H1 (cell line): ENCODE results near the gene PI4KA. TPM values are rescaled to one million over a fixed set of nuclear protein-coding genes. Genes with fewer than 3 reads are reported as not detected.

ENCODE experiments used
- CTCF ChIA-PET: fragments of 300-600 bp; sonication (Branson Sonifier 250); formaldehyde crosslinking; loops from one replicate; lab custom pipeline; 2021; ENCODE audit not compliant: partially characterized antibody; lab: Charles Lee
- POLR2A ChIA-PET: fragments of 300-600 bp; sonication (Branson Sonifier 250); formaldehyde crosslinking; loops from one replicate; lab custom pipeline; 2021; ENCODE audit warnings: inconsistent platforms; ENCODE audit not compliant: partially characterized antibody; lab: Charles Lee
- DNase-seq, 2 experiments: peaks; one replicate each; pipeline versions ENCODE4 v3.0.0 to v3.0.0-alpha.2; 2010 to 2022; ENCODE audit warnings: low spot score in 2 of 2, low read depth in 1 of 2, mixed read lengths in 1 of 2
- FAIRE-seq: peaks from 2 replicates; lab custom pipeline; 2011; peaks lifted over from hg19 to GRCh38; lab: Jason Lieb, UNC
- H2AFZ ChIP-seq: 2 replicates; pipeline ENCODE4 v1.8.1; 2012; ENCODE audit warnings: low read length, inconsistent platforms
- H2AK5ac ChIP-seq: 2 replicates; pipeline ENCODE4 v1.6.1; 2013; ENCODE audit warnings: low read depth, low read length
- H2BK120ac ChIP-seq: replicated peaks from 2 replicates; pipeline ENCODE3; 2013; ENCODE audit warnings: low read depth, low read length, inconsistent platforms
- H2BK12ac ChIP-seq: 2 replicates; pipeline ENCODE4 v1.6.1; 2013; ENCODE audit warnings: low read depth, low read length
- H2BK15ac ChIP-seq: 2 replicates; pipeline ENCODE4 v1.6.1; 2013; ENCODE audit warnings: low read length
- H2BK20ac ChIP-seq: 2 replicates; pipeline ENCODE4 v1.6.1; 2013; ENCODE audit warnings: low read length
- H2BK5ac ChIP-seq: 2 replicates; pipeline ENCODE4 v1.6.1; 2013; ENCODE audit warnings: low read depth, low read length
- H3K14ac ChIP-seq: 2 replicates; pipeline ENCODE4 v1.6.1; 2013; ENCODE audit warnings: inconsistent platforms; ENCODE audit not compliant: insufficient read length
- H3K18ac ChIP-seq: 2 replicates; pipeline ENCODE4 v1.6.1; 2013; ENCODE audit warnings: low read length; ENCODE audit errors: extremely low read depth
- H3K23ac ChIP-seq: 2 replicates; pipeline ENCODE4 v1.6.1; 2013; ENCODE audit warnings: inconsistent platforms; ENCODE audit not compliant: insufficient read length
- H3K23me2 ChIP-seq: 2 replicates; pipeline ENCODE4 v1.6.1; 2013; ENCODE audit warnings: low read depth, low read length
- H3K27ac ChIP-seq: 2 replicates; pipeline ENCODE4 v1.6.1; 2011; ENCODE audit warnings: low read depth, low read length, inconsistent platforms
- H3K27me3 ChIP-seq, 4 experiments: replicated peaks in 1 of 4; 1 replicate in 1 of 4; 2 replicates in 3 of 4; pipeline versions ENCODE4 v1.6.1 to v1.8.1; 2011 to 2013; ENCODE audit warnings: low read length in 3 of 4, mild to moderate bottlenecking in 3 of 4, inconsistent platforms in 2 of 4, mixed read lengths in 2 of 4, moderate library complexity in 1 of 4; ENCODE audit not compliant: control insufficient read depth in 3 of 4, insufficient read depth in 3 of 4; ENCODE audit errors: extremely low read depth in 1 of 4
- H3K36me3 ChIP-seq, 4 experiments: 2 replicates each; pipeline versions ENCODE4 v1.6.1 to v1.8.1; 2011 to 2013; ENCODE audit warnings: mild to moderate bottlenecking in 4 of 4, low read length in 3 of 4, moderate library complexity in 2 of 4, control low read depth in 1 of 4, inconsistent platforms in 1 of 4; ENCODE audit not compliant: insufficient read depth in 4 of 4, control insufficient read depth in 2 of 4
- H3K4ac ChIP-seq: replicated peaks from 2 replicates; pipeline ENCODE3; 2013; ENCODE audit warnings: low read length, low read depth, mixed read lengths, inconsistent platforms; ENCODE audit not compliant: insufficient read length
- H3K4me1 ChIP-seq, 4 experiments: replicated peaks in 1 of 4; 1 replicate in 1 of 4; 2 replicates in 3 of 4; pipeline versions ENCODE4 v1.6.1 to v1.8.1; 2011 to 2013; ENCODE audit warnings: low read length in 3 of 4, inconsistent platforms in 2 of 4, mixed read lengths in 1 of 4; ENCODE audit not compliant: insufficient read depth in 4 of 4, control insufficient read depth in 3 of 4
- H3K4me2 ChIP-seq, 2 experiments: 2 replicates each; pipeline versions ENCODE4 v1.6.1 to v1.8.1; 2011 to 2013; ENCODE audit warnings: low read depth in 2 of 2, low read length in 2 of 2, control low read depth in 1 of 2, inconsistent platforms in 1 of 2, mild to moderate bottlenecking in 1 of 2; ENCODE audit not compliant: insufficient read depth in 1 of 2
- H3K4me3 ChIP-seq, 4 experiments: fragments of 200-600, 300-600 bp in 1 of 4; sonication (generic), shearing (Covaris generic), sonication (Bioruptor Twin) in 1 of 4; 2 replicates each; pipeline versions ENCODE4 v1.5.1 to v1.8.1; 2011 to 2016; ENCODE audit warnings: low read length in 4 of 4, low read depth in 3 of 4, control low read depth in 2 of 4, inconsistent platforms in 2 of 4, mild to moderate bottlenecking in 2 of 4, mixed read lengths in 1 of 4, moderate library complexity in 1 of 4; ENCODE audit not compliant: insufficient read depth in 2 of 4; ENCODE audit errors: extremely low read depth in 1 of 4
- H3K56ac ChIP-seq: replicated peaks from 2 replicates; pipeline ENCODE3; 2013; ENCODE audit warnings: low read depth, mild to moderate bottlenecking, mixed read lengths, low read length, inconsistent platforms; ENCODE audit not compliant: insufficient read length
- H3K79me1 ChIP-seq: 2 replicates; pipeline ENCODE4 v1.6.1; 2013; ENCODE audit warnings: low read depth, low read length, control low read depth
- H3K79me2 ChIP-seq, 2 experiments: 2 replicates each; pipeline versions ENCODE4 v1.6.1 to v1.8.1; 2012 to 2013; ENCODE audit warnings: low read length in 2 of 2, mild to moderate bottlenecking in 2 of 2, inconsistent platforms in 1 of 2; ENCODE audit not compliant: insufficient read depth in 2 of 2, control insufficient read depth in 1 of 2
- H3K9ac ChIP-seq, 4 experiments: replicated peaks in 1 of 4; 1 replicate in 1 of 4; 2 replicates in 3 of 4; pipeline versions ENCODE4 v1.6.1 to v1.8.1; 2011 to 2013; ENCODE audit warnings: low read depth in 3 of 4, low read length in 3 of 4, control low read depth in 2 of 4, mild to moderate bottlenecking in 2 of 4, moderate library complexity in 2 of 4, inconsistent platforms in 1 of 4; ENCODE audit errors: extremely low read depth in 1 of 4
- H3K9me3 ChIP-seq, 2 experiments: 2 replicates each; pipeline versions ENCODE4 v1.6.1 to v1.8.1; 2012 to 2013; ENCODE audit warnings: mild to moderate bottlenecking in 2 of 2, moderate library complexity in 2 of 2, control low read depth in 1 of 2, inconsistent platforms in 1 of 2, low read depth in 1 of 2, low read length in 1 of 2, mixed read lengths in 1 of 2; ENCODE audit not compliant: insufficient read depth in 2 of 2
- H4K20me1 ChIP-seq, 2 experiments: replicated peaks in 1 of 2; 2 replicates each; pipeline versions ENCODE3 to v1.8.1; 2011 to 2013; ENCODE audit warnings: inconsistent platforms in 2 of 2, low read length in 2 of 2, mild to moderate bottlenecking in 1 of 2; ENCODE audit not compliant: insufficient read depth in 2 of 2, control insufficient read depth in 1 of 2
- H4K5ac ChIP-seq: 2 replicates; pipeline ENCODE4 v1.6.1; 2013; ENCODE audit warnings: low read length, low read depth, mixed read lengths, inconsistent platforms; ENCODE audit not compliant: insufficient read length
- H4K8ac ChIP-seq: 2 replicates; pipeline ENCODE4 v1.8.0; 2013; ENCODE audit warnings: mild to moderate bottlenecking, moderate library complexity, low read length, inconsistent platforms; ENCODE audit not compliant: insufficient read depth; ENCODE audit errors: extremely low read depth
- H4K91ac ChIP-seq: replicated peaks from 2 replicates; pipeline ENCODE3; 2013; ENCODE audit warnings: low read length, mixed read lengths, inconsistent platforms; ENCODE audit not compliant: insufficient read length
- CREB1 ChIP-seq: IDR thresholded peaks from 2 replicates; pipeline ENCODE4 v1.6.1; 2012; ENCODE audit warnings: inconsistent platforms
- MAFK ChIP-seq: IDR thresholded peaks from 2 replicates; pipeline ENCODE4 v1.6.1; 2012; ENCODE audit warnings: low read depth, mild to moderate bottlenecking, improper control_type of control experiment, low read length
- SP2 ChIP-seq: IDR thresholded peaks from 2 replicates; pipeline ENCODE4 v1.6.1; 2012; ENCODE audit warnings: mild to moderate bottlenecking, low read length, inconsistent platforms
- SP4 ChIP-seq: IDR thresholded peaks from 2 replicates; pipeline ENCODE4 v1.6.1; 2012; ENCODE audit warnings: low read length, inconsistent platforms
- WGBS, 2 experiments: shearing (Covaris generic) in 1 of 2; methylation state at CpG; one replicate each; pipeline versions ENCODE4 v1.1.6 to v1.1.7; 2013 to 2015; ENCODE audit warnings: low lambda C conversion rate in 2 of 2, mixed read lengths in 2 of 2, inconsistent platforms in 1 of 2, low coverage in 1 of 2, missing lambda C conversion rate in 1 of 2; ENCODE audit not compliant: insufficient replicate concordance in 2 of 2, insufficient coverage in 1 of 2, insufficient read length in 1 of 2; ENCODE audit errors: extremely low coverage in 1 of 2, missing lambda C conversion rate in 1 of 2; 5-methylcytosine and 5-hydroxymethylcytosine counted together
- polyA plus RNA-seq, 7 experiments: library from polyadenylated mRNA; depleted of rRNA in 3 of 7; stranded (reverse) in 5 of 7; unstranded in 2 of 7; fragments of >200 nt in 5 of 7; fragments of 200-250 nt in 2 of 7; gene quantifications; 1 replicate in 5 of 7; 2 replicates in 1 of 7; 4 replicates in 1 of 7; pipeline versions ENCODE4 v1.2.1 to v1.2.3, GENCODE V29; 2011 to 2013; ENCODE audit warnings: missing spikeins in 2 of 7, mixed read lengths in 2 of 7
- total RNA-seq: library from RNA; stranded (reverse); fragmentation: NEBNext Ultra II Directional; extraction: Animal tissue kit (Norgen Biotek cat#: 25700); gene quantifications from 2 replicates; pipeline ENCODE4 v1.2.1, GENCODE V29; 2021
- TF ChIP-seq, protein P1 (sequence below): IDR thresholded peaks from 2 replicates; pipeline ENCODE4 v1.6.1; 2011; ENCODE audit warnings: low read depth, mild to moderate bottlenecking, low read length; ENCODE audit not compliant: insufficient read depth

Gene PI4KA
- total and polyA plus RNA-seq, 2 of the 8 experiments (the other 6 are each of a cell fraction or from before 2014, with no cell fraction given): 22.5 to 37.7 TPM

DNA sequence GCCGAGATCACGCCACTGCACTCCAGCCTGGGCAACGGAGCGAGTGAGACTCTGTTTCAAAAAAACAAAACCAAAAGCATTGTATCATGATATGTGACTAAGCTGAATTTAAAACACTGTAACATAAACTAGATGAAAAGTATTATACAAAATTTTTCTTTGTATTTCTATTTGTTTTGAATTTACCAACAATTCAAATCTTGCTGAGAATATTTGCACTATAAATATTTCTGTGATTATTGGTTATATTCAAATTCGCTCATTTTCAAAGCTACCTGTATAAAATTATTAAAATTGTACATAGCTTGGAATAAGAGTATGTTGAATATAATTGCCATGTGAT is 186.6 kb downstream of the PI4KA start:
- H3K79me2 ChIP-seq: no peaks in the 10 kb centered on the region
- CTCF ChIA-PET: interaction anchor here (0.6 to 1.4 kb wide), 4 partner anchors 33 to 1492 kb away, joined by 3 to 4 read pairs (median 3); no protein-coding TSS in a partner anchor
- no peak for TF ChIP-seq SP4
- TF ChIP-seq MAFK: no peak
- TF ChIP-seq, protein P1, sequence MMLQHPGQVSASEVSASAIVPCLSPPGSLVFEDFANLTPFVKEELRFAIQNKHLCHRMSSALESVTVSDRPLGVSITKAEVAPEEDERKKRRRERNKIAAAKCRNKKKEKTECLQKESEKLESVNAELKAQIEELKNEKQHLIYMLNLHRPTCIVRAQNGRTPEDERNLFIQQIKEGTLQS: no peak
- TF ChIP-seq SP2: no peak
- TF ChIP-seq CREB1: no peak
- FAIRE-seq (no peak), DNase-seq (no peak)
- POLR2A ChIA-PET: no interaction called here
- H4K5ac ChIP-seq: no peak overlapping the region
- H2BK12ac ChIP-seq: no peak overlapping the region
- no peak overlapping the region for H3K9ac ChIP-seq
- no peak overlapping the region for H2AK5ac ChIP-seq
- no peak overlapping the region for H3K4ac ChIP-seq
- no peaks in the 10 kb centered on the region for H3K23me2 ChIP-seq
- H4K8ac ChIP-seq: no peak overlapping the region
- H2BK120ac ChIP-seq: no peak overlapping the region
- no peaks in the 10 kb centered on the region for H3K4me1 ChIP-seq
- no peak overlapping the region for H3K4me3 ChIP-seq
- no peak overlapping the region for H3K23ac ChIP-seq
- H3K27ac ChIP-seq: no peak overlapping the region
- no peak overlapping the region for H4K91ac ChIP-seq
- no peaks in the 10 kb centered on the region for H3K9me3 ChIP-seq
- no peak overlapping the region for H2AFZ ChIP-seq
- no peak overlapping the region for H2BK5ac ChIP-seq
- WGBS, 2 experiments: 88% methylated on average over 5 of the region's 5 CpGs; no CpG with 5 or more reads in 1 of the 2 experiments
- H3K4me2 ChIP-seq: no peak overlapping the region
- no peak overlapping the region for H2BK15ac ChIP-seq
- H2BK20ac ChIP-seq: no peak overlapping the region
- no peaks in the 10 kb centered on the region for H3K36me3 ChIP-seq
- H3K18ac ChIP-seq: no peak overlapping the region
- H3K56ac ChIP-seq: no peak overlapping the region
- H3K79me1 ChIP-seq: no peaks in the 10 kb centered on the region
- H4K20me1 ChIP-seq: no peaks in the 10 kb centered on the region
- H3K14ac ChIP-seq: no peak overlapping the region
- H3K27me3 ChIP-seq: no peaks in the 10 kb centered on the region
